ENCODE results near the gene VSIR. TPM values are rescaled to one million over a fixed set of nuclear protein-coding genes. Genes with fewer than 3 reads are reported as not detected.

Gene VSIR
- total and polyA plus RNA-seq, 9 of the 15 experiments (the other 6 are each of a cell fraction or from before 2014, with no cell fraction given) = 0.14 to 20.5 (median 9.3) TPM

DNA sequence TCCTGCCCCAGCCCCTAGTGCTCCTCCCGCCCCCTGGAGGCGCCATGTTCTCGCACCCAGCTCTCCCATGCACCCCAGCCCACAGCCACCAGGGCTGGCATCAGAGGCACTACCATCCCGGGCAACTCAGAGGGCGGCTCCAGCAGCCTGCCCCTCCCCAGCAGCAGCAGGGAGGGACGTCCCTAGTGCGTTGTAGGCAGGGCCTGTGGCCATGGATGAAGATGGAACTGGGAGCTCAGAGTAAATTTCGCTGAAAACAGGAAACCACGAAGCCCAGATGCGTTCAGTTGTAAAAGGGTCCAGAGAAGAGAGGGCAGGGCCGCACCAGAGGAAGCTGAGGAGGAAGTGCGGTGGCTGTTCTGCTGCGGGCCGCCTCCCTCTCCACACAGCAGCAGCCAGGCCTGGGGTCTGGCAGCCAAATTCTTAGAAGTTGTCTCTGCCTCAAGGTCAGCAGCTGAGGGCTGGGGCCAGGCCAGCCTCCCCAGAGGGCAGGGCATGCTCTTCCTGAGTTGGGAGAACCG lies 24.6 kb downstream of the VSIR start (continued):
- TF ChIP-seq MGA (IDR thresholded peaks at IDR 0.05) (no peak), ZFP36 (IDR thresholded peaks at IDR 0.05; ENCODE audit: low read depth, low read length, partially characterized antibody) (no peak), ZNF639 (CRISPR knock-in tag; conservative IDR thresholded peaks at IDR 0.05 in 1 of 2, IDR thresholded peaks at IDR 0.05 in 1 of 2) (peak in 1 of 2 experiments; percentile 67; a peak in 1 of 4 replicates), BCOR (IDR thresholded peaks at IDR 0.05) (no peak), ZBTB17 (CRISPR knock-in tag; IDR thresholded peaks at IDR 0.05) (no peak; the same call in 1 of the 2 replicates), RNF2 (IDR thresholded peaks at IDR 0.05) (no peak; the same call in 1 of the 2 replicates), NR4A1 (CRISPR knock-in tag; IDR thresholded peaks at IDR 0.05) (no peak), NR4A1 (tag; IDR thresholded peaks at IDR 0.05) (no peak), ZSCAN29 (IDR thresholded peaks at IDR 0.05) (no peak), ZNF143 (CRISPR knock-in tag; IDR thresholded peaks at IDR 0.05) (peak; percentile 37; the same call in 1 of the 2 replicates), USF1 (CRISPR knock-in tag; IDR thresholded peaks at IDR 0.05) (peak; percentile 26; the same call in 1 of the 2 replicates), MAZ (CRISPR knock-in tag; conservative IDR thresholded peaks at IDR 0.05 in 1 of 2, IDR thresholded peaks at IDR 0.05 in 1 of 2) (peak; percentile 30 to 40; a peak in 3 of 4 replicates), LCOR (CRISPR knock-in tag; IDR thresholded peaks at IDR 0.05) (no peak), ZNF232 (CRISPR knock-in tag; IDR thresholded peaks at IDR 0.05) (no peak), DMBX1 (CRISPR knock-in tag; IDR thresholded peaks at IDR 0.05; ENCODE audit: borderline replicate concordance) (no peak; the same call in 1 of the 2 replicates), CREBBP (IDR thresholded peaks at IDR 0.05; ENCODE audit: low read depth, low read length) (no peak)
